Left kidney (tissue), 2 donors: ENCODE results near the gene CCL2. TPM values are rescaled to one million over a fixed set of nuclear protein-coding genes. Genes with fewer than 3 reads are reported as not detected.

ENCODE experiments used
- DNase-seq: peaks from one replicate; pipeline ENCODE4 v3.0.0-alpha.2; 2013
- polyA plus RNA-seq: library from polyadenylated mRNA; unstranded; fragments of 120-200 nt; gene quantifications from one replicate; pipeline ENCODE4 v1.2.1, GENCODE V29; 2013; ENCODE audit not compliant: insufficient read length

The CCL2 gene
- polyA plus RNA-seq, 1 donor, result 18.7 TPM

- DNase-seq, result no peak
Observed at GRCh38 chr17:34260861-34261260, 5.8 kb downstream of the CCL2 start.

- DNase-seq, result no peak
Observed at GRCh38 chr17:34261568-34262337, 6.7 kb downstream of the CCL2 start.

GRCh38 chr17:34265711-34266110 lies 10.6 kb downstream of the CCL2 start:
- no peak for DNase-seq

GRCh38 chr17:34269969-34270368 lies 14.9 kb downstream of the CCL2 start, which contains the start of gene CCL7:
CCL7 (plus strand) TSS chr17:34270221; CDS start chr17:34270291, 70 bp downstream.
- no peak for DNase-seq

GRCh38 chr17:34275881-34276280 lies 20.8 kb downstream of the CCL2 start:
- DNase-seq, result no peak

- DNase-seq, result no peak
Observed at GRCh38 chr17:34276826-34277225, 21.7 kb downstream of the CCL2 start.

- no peak for DNase-seq
Observed at GRCh38 chr17:34283571-34283970, 28.5 kb downstream of the CCL2 start.

- no peak for DNase-seq
Observed at GRCh38 chr17:34285286-34285792, 30.3 kb downstream of the CCL2 start, which contains the start of gene CCL11. CCL11 (plus strand) TSS chr17:34285742; CDS start chr17:34285809, 67 bp downstream.

GRCh38 chr17:34287875-34288274 lies 32.8 kb downstream of the CCL2 start:
- no peak for DNase-seq

- no peak for DNase-seq
Observed at GRCh38 chr17:34290586-34290985, 35.5 kb downstream of the CCL2 start.

- no peak for DNase-seq
Observed at GRCh38 chr17:34291721-34292348, 36.8 kb downstream of the CCL2 start.

GRCh38 chr17:34299027-34299426 lies 43.9 kb downstream of the CCL2 start:
- no peak for DNase-seq

GRCh38 chr17:34299956-34300577 lies 45.0 kb downstream of the CCL2 start:
- no peak for DNase-seq

GRCh38 chr17:34300652-34301370 lies 45.7 kb downstream of the CCL2 start:
- DNase-seq, result no peak

GRCh38 chr17:34301986-34302385 lies 46.9 kb downstream of the CCL2 start:
- DNase-seq, result no peak

- DNase-seq, result no peak
Observed at GRCh38 chr17:34302636-34303035, 47.6 kb downstream of the CCL2 start.

- DNase-seq, result no peak
Observed at GRCh38 chr17:34303606-34304005, 48.5 kb downstream of the CCL2 start.

GRCh38 chr17:34305061-34305460 lies 50.0 kb downstream of the CCL2 start:
- no peak for DNase-seq

- DNase-seq, result no peak
Observed at GRCh38 chr17:34305606-34306005, 50.5 kb downstream of the CCL2 start.

- DNase-seq, result no peak
Observed at GRCh38 chr17:34306466-34306865, 51.4 kb downstream of the CCL2 start.
